Sigmoid colon (tissue), 7 donors: ENCODE data around the gene STPG3. TPM values are rescaled to one million over a fixed set of nuclear protein-coding genes. Genes with fewer than 3 reads are reported as not detected.

Experiments used
- DNase-seq: peaks from one replicate; pipeline ENCODE4 v3.0.0-alpha.2; 2019
- H3K27ac ChIP-seq, 4 donors: fragments of 200-600 bp; sonication (generic); one replicate each; pipeline ENCODE4 v1.5.1; 2016 to 2019; ENCODE audit warnings: mild to moderate bottlenecking in 1 of 4
- H3K27me3 ChIP-seq, 3 donors: fragments of 200-600 bp; sonication (generic); one replicate each; pipeline ENCODE4 v1.5.1; 2019; ENCODE audit warnings: mild to moderate bottlenecking in 1 of 3
- H3K36me3 ChIP-seq, 4 donors: fragments of 200-600 bp; sonication (generic); one replicate each; pipeline ENCODE4 v1.5.1; 2016 to 2019
- H3K4me1 ChIP-seq, 4 donors: fragments of 200-600 bp; sonication (generic); one replicate each; pipeline ENCODE4 v1.5.1; 2017 to 2019
- H3K4me3 ChIP-seq, 4 donors: fragments of 200-600 bp; sonication (generic); one replicate each; pipeline ENCODE4 v1.5.1; 2017 to 2019; ENCODE audit warnings: mild to moderate bottlenecking in 2 of 4, moderate library complexity in 1 of 4
- H3K9me3 ChIP-seq, 4 donors: fragments of 200-600 bp in 3 of 4; sonication (generic) in 3 of 4; one replicate each; pipeline versions ENCODE4 v1.5.1 to v1.6.1; 2013 to 2019
- EP300 ChIP-seq, 4 donors: sonication (generic); formaldehyde crosslinking; IDR thresholded peaks; one replicate each; pipeline ENCODE4 v1.6.1; 2017; ENCODE audit warnings: antibody characterized with exemption in 4 of 4
- POLR2A ChIP-seq, 2 donors: fragments of 450-650 bp; IDR thresholded peaks; one replicate each; pipeline ENCODE4 v1.6.1; 2016; ENCODE audit warnings: antibody characterized with exemption in 2 of 2, mild to moderate bottlenecking in 2 of 2, moderate library complexity in 2 of 2
- POLR2AphosphoS5 ChIP-seq, 4 donors: sonication (generic); formaldehyde crosslinking; IDR thresholded peaks; one replicate each; pipeline ENCODE4 v1.6.1; 2017; ENCODE audit warnings: antibody characterized with exemption in 4 of 4
- WGBS, 2 donors: extraction: QIAGEN DNeasy Blood & Tissue Kit; methylation state at CpG; one replicate each; pipeline ENCODE4 v1.1.7; 2013; 5-methylcytosine and 5-hydroxymethylcytosine counted together
- intact Hi-C: fragments of 100-400 bp; cut with DNase I; formaldehyde crosslinking; loops from one replicate; pipeline ENCODE4 v1.15.1; 2023
- polyA plus RNA-seq, 3 donors: library from polyadenylated mRNA; stranded (reverse); fragments of 200-250 nt; gene quantifications; one replicate each; pipeline ENCODE4 v1.2.3, GENCODE V29; 2013
- total RNA-seq, 4 donors: library from RNA; depleted of rRNA; stranded (reverse); fragments of >200 nt; gene quantifications; one replicate each; pipeline ENCODE4 v1.1.0, GENCODE V29; 2016
- TF ChIP-seq, protein P1 (sequence below), 4 experiments: fragments of 450-650 bp in 3 of 4; fragments of 200-600 bp in 1 of 4; IDR thresholded peaks; one replicate each; pipeline ENCODE4 v1.5.1; 2016 to 2019; ENCODE audit warnings: antibody characterized with exemption in 4 of 4, mild to moderate bottlenecking in 3 of 4, moderate library complexity in 2 of 4
- donor health status: healthy with polysubstance abuse.
- donor health status: Bipolar disorder and iron deficiency.
- donor health status: healthy.

Gene STPG3
- total and polyA plus RNA-seq, 7 donors, result not detected

DNA sequence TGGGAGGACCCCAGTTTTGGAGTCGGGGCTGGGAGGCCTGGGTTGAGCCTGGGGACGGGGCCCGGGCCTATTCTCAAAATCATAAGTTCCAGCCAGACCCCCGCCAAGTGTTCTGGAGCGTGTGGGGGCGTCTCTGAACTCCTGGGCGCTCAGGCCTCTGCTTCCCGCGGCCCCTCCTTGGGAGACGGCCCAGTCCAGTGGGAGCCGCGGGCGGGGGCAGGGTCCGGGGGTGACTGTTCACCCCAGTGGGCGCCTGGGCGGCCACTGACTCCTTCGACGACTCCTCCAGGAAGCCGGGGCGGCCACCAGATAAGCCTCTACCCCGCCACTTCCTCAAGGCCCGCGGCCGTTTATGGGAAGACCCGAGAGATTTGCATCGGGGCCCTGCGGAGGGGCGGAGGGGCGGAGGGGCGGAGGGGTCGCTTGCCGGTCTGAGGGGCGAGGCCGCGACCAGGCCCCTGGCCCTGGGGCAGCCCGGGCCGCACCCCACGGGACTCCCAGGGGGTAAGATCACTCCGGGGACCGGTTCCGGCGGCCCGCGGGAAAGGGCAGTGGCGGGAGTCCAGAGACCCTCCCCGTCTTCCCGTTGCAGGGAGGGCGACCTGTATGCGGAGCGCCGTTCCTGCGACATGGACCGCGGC, 27.1 kb downstream of the STPG3 start:
- no peak for TF ChIP-seq POLR2AphosphoS5 (IDR thresholded peaks at IDR 0.05)
- no peak for TF ChIP-seq POLR2A (IDR thresholded peaks at IDR 0.05)
- TF ChIP-seq, protein P1, sequence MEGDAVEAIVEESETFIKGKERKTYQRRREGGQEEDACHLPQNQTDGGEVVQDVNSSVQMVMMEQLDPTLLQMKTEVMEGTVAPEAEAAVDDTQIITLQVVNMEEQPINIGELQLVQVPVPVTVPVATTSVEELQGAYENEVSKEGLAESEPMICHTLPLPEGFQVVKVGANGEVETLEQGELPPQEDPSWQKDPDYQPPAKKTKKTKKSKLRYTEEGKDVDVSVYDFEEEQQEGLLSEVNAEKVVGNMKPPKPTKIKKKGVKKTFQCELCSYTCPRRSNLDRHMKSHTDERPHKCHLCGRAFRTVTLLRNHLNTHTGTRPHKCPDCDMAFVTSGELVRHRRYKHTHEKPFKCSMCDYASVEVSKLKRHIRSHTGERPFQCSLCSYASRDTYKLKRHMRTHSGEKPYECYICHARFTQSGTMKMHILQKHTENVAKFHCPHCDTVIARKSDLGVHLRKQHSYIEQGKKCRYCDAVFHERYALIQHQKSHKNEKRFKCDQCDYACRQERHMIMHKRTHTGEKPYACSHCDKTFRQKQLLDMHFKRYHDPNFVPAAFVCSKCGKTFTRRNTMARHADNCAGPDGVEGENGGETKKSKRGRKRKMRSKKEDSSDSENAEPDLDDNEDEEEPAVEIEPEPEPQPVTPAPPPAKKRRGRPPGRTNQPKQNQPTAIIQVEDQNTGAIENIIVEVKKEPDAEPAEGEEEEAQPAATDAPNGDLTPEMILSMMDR (IDR thresholded peaks at IDR 0.05), result no peak
- no peak for TF ChIP-seq EP300 (IDR thresholded peaks at IDR 0.05)
- intact Hi-C loops, result no loop called here
- DNase-seq, result no peak
- WGBS, 2 donors, result 1 to 8% methylated on average over 54 of the region's 54 CpGs
- Histone ChIP-seq H3K9me3 (no peaks in the 10 kb centered on the region), H3K27ac (peak overlapping the region; percentile 72 to 81 (median 74)), H3K4me1 (peaks cover 0 to 35% (median 24%) of the 10 kb centered on the region in 4 donors), H3K27me3 (peaks cover 19 to 85% (median 63%) of the 10 kb centered on the region in 3 donors), H3K36me3 (peaks cover 3 to 16% (median 3%) of the 10 kb centered on the region in 4 donors), H3K4me3 (peak overlapping the region; percentile 27 to 49 (median 38))

DNA sequence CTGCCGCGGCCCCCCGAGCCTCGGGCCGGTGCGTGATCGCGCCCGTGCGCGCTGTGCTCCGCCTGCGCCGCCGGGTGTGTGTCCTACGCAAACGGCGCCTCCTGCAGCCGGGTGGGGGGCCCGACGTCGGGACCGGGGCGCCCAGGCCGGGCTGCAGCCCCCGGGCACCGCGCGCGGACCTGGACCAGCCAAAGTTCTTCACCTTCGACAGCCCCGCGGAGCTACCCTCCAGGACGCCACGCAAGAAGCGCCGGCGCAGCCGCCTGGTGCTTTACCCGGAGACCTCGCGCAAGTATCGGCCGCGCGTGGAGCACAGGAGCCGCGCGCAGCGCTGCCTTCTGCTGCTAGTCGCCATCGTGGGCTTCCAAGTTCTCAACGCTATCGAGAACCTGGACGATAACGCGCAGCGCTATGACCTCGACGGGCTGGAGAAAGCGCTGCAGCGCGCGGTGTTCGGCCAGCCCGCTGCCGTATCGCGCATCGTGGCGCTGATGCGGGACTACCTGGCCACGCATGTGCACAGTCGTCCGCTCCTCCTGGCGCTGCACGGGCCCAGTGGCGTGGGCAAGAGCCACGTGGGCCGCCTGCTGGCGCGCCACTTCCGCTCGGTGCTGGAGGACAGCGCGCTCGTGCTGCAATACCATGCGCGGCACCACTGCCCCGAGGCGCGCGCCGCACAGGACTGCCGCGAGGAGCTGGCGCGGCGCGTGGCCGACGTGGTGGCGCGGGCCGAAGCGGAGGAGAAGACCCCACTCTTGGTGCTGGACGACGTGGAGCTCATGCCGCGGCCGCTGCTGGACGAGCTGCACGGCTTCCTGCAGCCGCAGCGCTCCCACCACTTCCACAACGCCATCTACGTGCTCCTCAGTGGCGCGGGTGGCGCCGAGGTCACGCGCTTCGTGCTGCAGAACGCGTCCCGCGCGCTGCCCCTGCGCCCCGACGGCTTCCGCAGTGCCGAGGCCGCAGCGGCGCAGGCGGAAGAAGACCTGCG, 27.9 kb downstream of the STPG3 start:
- peaks cover 0 to 35% (median 24%) of the 10 kb centered on the region in 4 donors for H3K4me1 ChIP-seq
- peak overlapping the region in 3 of 4 donors; percentile 33 to 49 (median 44) for H3K4me3 ChIP-seq
- no peak for DNase-seq
- peak overlapping the region in 2 of 4 donors; percentile 74 to 75 for H3K27ac ChIP-seq
- peaks cover 0 to 9% (median 0%) of the 10 kb centered on the region in 4 donors for H3K36me3 ChIP-seq
- H3K27me3 ChIP-seq, result peaks cover 19 to 90% (median 63%) of the 10 kb centered on the region in 3 donors
- no peaks in the 10 kb centered on the region for H3K9me3 ChIP-seq
- TF ChIP-seq POLR2A (IDR thresholded peaks at IDR 0.05) (no peak), EP300 (IDR thresholded peaks at IDR 0.05) (no peak), POLR2AphosphoS5 (IDR thresholded peaks at IDR 0.05) (no peak)
- TF ChIP-seq, protein P1 (IDR thresholded peaks at IDR 0.05), result no peak
- 75 to 83% methylated on average over 139 of the region's 139 CpGs for WGBS, 2 donors
- intact Hi-C loops, result no loop called here

DNA sequence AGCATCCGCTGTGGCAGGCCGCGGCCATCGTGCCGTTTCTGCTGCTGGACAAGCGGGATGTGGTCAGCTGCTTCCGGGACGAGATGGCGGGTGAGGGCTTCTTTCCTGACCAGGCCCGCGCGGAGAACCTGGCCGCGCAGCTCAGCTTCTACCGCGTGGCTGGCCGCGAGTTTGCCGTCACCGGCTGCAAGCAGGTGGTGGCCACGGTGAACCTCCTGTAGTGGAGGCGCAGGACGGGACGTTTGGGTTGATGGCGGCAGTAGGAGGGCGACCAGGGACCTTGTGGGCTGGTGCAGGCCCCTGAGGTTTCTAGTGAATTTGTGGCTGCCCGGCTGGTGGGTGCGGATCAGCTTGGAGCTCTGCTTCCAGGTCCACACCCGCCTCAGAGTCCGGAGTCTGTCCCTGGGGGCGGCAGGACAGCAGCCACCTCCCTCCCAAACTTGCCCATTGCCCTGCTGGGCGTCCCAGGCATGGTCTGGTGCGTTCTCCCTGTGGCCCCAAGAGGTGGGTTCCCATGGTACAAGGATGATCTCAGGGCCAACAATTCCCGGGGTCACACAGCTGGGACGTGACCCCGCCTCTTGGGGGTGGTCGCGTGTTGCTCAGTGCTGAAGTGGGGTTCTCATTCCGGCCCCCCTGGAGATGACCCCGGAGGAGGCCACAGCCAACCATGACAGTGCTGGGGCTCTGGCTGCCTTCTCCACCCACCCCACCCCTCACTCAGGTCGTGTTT, 28.8 kb downstream of the STPG3 start:
- no peak overlapping the region for H3K4me3 ChIP-seq
- peaks cover 0 to 35% (median 24%) of the 10 kb centered on the region in 4 donors for H3K4me1 ChIP-seq
- H3K27me3 ChIP-seq, result peaks cover 19 to 85% (median 63%) of the 10 kb centered on the region in 3 donors
- H3K27ac ChIP-seq, result no peak overlapping the region
- intact Hi-C loops, result no loop called here
- H3K36me3 ChIP-seq, result peaks cover 0 to 6% (median 0%) of the 10 kb centered on the region in 4 donors
- H3K9me3 ChIP-seq, result no peaks in the 10 kb centered on the region
- DNase-seq, result no peak
- 78 to 92% methylated on average over 41 of the region's 41 CpGs for WGBS, 2 donors
- no peak for TF ChIP-seq POLR2A (IDR thresholded peaks at IDR 0.05)
- TF ChIP-seq, protein P1 (IDR thresholded peaks at IDR 0.05), result no peak
- no peak for TF ChIP-seq EP300 (IDR thresholded peaks at IDR 0.05)
- TF ChIP-seq POLR2AphosphoS5 (IDR thresholded peaks at IDR 0.05), result no peak

DNA sequence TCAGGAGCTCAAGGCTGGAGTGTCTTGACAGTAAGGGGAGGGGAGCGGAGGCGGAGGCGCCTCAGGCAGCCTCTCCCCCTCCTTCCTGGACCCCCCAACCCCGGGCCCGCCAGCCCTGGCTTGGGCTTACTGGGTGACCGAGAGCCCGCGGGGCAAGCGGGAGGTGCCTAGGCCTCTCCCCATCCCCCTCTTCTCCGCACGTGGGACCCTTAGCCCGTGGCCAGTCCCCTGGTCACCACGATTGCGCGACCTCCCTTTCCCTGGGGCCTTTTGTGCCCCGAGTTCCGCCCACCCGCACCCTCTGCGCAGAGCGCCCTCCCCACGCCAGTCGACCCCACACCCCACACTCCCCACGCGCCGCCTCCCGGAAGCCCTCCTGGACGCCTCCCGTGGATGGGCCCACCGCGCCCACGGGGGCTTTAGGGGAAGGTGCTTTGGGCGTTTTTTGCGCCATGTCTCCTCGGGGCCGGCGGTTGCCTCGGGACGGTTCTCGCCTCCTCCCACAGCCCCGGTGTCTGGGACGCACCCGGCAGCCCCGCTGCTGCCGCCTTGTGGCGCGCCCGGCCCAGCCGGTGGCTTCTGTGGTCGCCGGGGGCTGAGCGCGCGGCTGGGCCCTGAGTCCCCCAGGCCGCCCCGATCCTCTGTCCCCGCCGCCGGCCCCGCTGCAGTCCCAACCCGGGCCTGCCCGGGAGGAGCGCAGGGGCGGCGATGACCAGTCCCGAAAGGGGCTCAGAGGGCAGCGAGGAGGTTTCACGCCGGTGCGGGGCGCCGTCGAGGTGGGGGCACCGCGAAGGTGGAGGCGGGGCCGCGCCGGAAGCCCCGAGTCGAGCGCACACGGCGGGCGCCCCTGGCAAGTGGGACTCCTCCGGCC, 29.6 kb downstream of the STPG3 start:
- Histone ChIP-seq H3K4me3 (no peak overlapping the region), H3K9me3 (no peaks in the 10 kb centered on the region), H3K36me3 (peaks cover 0 to 6% (median 0%) of the 10 kb centered on the region in 4 donors), H3K27ac (no peak overlapping the region), H3K27me3 (peaks cover 19 to 80% (median 63%) of the 10 kb centered on the region in 3 donors), H3K4me1 (peaks cover 0 to 35% (median 24%) of the 10 kb centered on the region in 4 donors)
- no peak for TF ChIP-seq POLR2A (IDR thresholded peaks at IDR 0.05)
- TF ChIP-seq EP300 (IDR thresholded peaks at IDR 0.05), result no peak
- TF ChIP-seq, protein P1 (IDR thresholded peaks at IDR 0.05), result no peak
- no peak for TF ChIP-seq POLR2AphosphoS5 (IDR thresholded peaks at IDR 0.05)
- 42 to 47% methylated on average over 85 of the region's 85 CpGs for WGBS, 2 donors
- intact Hi-C loops, result no loop called here
- DNase-seq, result no peak
